Skeletal muscle cell (primary cell): ENCODE measurements around the gene MTHFS.
A peak's percentile ranks its signal among the peaks of the same experiment; 100 is the strongest.
"Not testable (repeated sequence)": the region's sequence is repeated elsewhere in the genome, so short reads cannot be mapped to it uniquely, and the experiment has no call there.

Source experiments
- DNase-seq: peaks from one replicate; pipeline ENCODE4 v3.0.0-alpha.2; 2010; ENCODE audit warnings: low read depth
- H3K4me3 ChIP-seq: 2 replicates; pipeline ENCODE4 v1.5.1; 2011; ENCODE audit warnings: low read depth, mild to moderate bottlenecking, control low read depth, low read length, moderate library complexity

Gene MTHFS

GRCh38 chr15:79918278-79918677 lies 21.5 kb upstream of the MTHFS start:
- DNase-seq, result no peak
- no peak overlapping the region for H3K4me3 ChIP-seq

GRCh38 chr15:79916502-79917132 lies 19.8 kb upstream of the MTHFS start:
- no peak for DNase-seq
- no peak overlapping the region for H3K4me3 ChIP-seq

GRCh38 chr15:79915776-79916501 lies 19.1 kb upstream of the MTHFS start:
- not testable (repeated sequence) for DNase-seq, H3K4me3 ChIP-seq

- DNase-seq, result no peak
- no peak overlapping the region for H3K4me3 ChIP-seq
Observed at GRCh38 chr15:79914728-79915127, 17.9 kb upstream of the MTHFS start.

- DNase-seq, H3K4me3 ChIP-seq: not testable (repeated sequence)
Observed at GRCh38 chr15:79909556-79910335, 12.9 kb upstream of the MTHFS start.

GRCh38 chr15:79904271-79904670 lies 7.5 kb upstream of the MTHFS start:
- DNase-seq, result peak; percentile 43
- H3K4me3 ChIP-seq, result no peak overlapping the region

GRCh38 chr15:79903626-79904025 lies 6.8 kb upstream of the MTHFS start:
- no peak overlapping the region for H3K4me3 ChIP-seq
- no peak for DNase-seq

- no peak for DNase-seq
- H3K4me3 ChIP-seq, result no peak overlapping the region
Observed at GRCh38 chr15:79903144-79903543, 6.3 kb upstream of the MTHFS start.

GRCh38 chr15:79901958-79902357 lies 5.1 kb upstream of the MTHFS start:
- no peak overlapping the region for H3K4me3 ChIP-seq
- no peak for DNase-seq

GRCh38 chr15:79900818-79901378 lies 4.1 kb upstream of the MTHFS start:
- DNase-seq, H3K4me3 ChIP-seq: not testable (repeated sequence)

GRCh38 chr15:79900087-79900486 lies 3.3 kb upstream of the MTHFS start:
- no peak overlapping the region for H3K4me3 ChIP-seq
- DNase-seq, result no peak

- DNase-seq, result peak; percentile 67
Observed at GRCh38 chr15:79898786-79899185, 2.0 kb upstream of the MTHFS start.

GRCh38 chr15:79898369-79898768 lies 1.6 kb upstream of the MTHFS start:
- H3K4me3 ChIP-seq, result no peak overlapping the region
- no peak for DNase-seq

More at GRCh38 chr15:79898786-79899185, 2.0 kb upstream of the MTHFS start:
- H3K4me3 ChIP-seq, result not testable (repeated sequence)

GRCh38 chr15:79897701-79898113 lies 893 bp upstream of the MTHFS start:
- no peak for DNase-seq
- H3K4me3 ChIP-seq, result no peak overlapping the region

- DNase-seq, result no peak
- peak overlapping the region; percentile 61 for H3K4me3 ChIP-seq
Observed at GRCh38 chr15:79897380-79897678, 515 bp upstream of the MTHFS start.

GRCh38 chr15:79896131-79896633 lies 632 bp downstream of the MTHFS start:
- peak overlapping the region; percentile 61 for H3K4me3 ChIP-seq
- DNase-seq, result no peak

GRCh38 chr15:79887054-79887930 lies 9.5 kb downstream of the MTHFS start:
- DNase-seq, result no peak
- no peak overlapping the region for H3K4me3 ChIP-seq

GRCh38 chr15:79886124-79886523 lies 10.7 kb downstream of the MTHFS start:
- no peak overlapping the region for H3K4me3 ChIP-seq
- no peak for DNase-seq

- no peak overlapping the region for H3K4me3 ChIP-seq
- DNase-seq, result no peak
Observed at GRCh38 chr15:79884204-79884596, 12.6 kb downstream of the MTHFS start.
